HG03439 (cell line): Measurements from ENCODE around the gene SPECC1.
"Not testable (repeated sequence)": the region's sequence is repeated elsewhere in the genome, so short reads cannot be mapped to it uniquely, and the experiment has no call there.

Experiments used
- ATAC-seq: cut with Tn5 transposase; IDR thresholded peaks from one replicate; pipeline ENCODE4 v1.9.1; 2021; ENCODE audit warnings: mild to moderate bottlenecking, moderate library complexity; ENCODE audit not compliant: unreplicated experiment

The SPECC1 gene

GRCh38 chr17:20170085-20170484 lies 160.9 kb downstream of the SPECC1 start:
- no peak for ATAC-seq

- ATAC-seq = no peak
Measured at GRCh38 chr17:20171741-20172365, 162.7 kb downstream of the SPECC1 start.

DNA sequence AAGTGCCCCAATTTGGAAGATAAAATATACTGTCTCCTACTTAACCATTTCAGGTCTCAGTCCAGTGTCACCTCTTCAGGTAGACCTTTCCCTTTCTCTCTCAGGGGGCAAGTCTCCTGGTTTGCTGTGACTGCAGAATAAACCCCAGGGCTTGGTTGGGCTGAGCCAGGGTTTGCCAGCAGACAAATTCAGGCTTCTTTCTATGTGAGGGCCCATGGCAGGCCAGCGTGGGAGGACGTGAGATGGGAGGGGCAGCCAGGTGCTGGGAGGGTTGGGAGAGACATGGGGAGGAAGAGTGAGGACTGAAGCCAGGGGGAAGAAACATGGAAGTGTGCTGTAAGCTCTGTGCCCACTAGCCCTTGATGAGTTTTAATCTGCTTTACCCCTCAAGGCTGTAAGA lies 163.2 kb downstream of the SPECC1 start:
- no peak for ATAC-seq

DNA sequence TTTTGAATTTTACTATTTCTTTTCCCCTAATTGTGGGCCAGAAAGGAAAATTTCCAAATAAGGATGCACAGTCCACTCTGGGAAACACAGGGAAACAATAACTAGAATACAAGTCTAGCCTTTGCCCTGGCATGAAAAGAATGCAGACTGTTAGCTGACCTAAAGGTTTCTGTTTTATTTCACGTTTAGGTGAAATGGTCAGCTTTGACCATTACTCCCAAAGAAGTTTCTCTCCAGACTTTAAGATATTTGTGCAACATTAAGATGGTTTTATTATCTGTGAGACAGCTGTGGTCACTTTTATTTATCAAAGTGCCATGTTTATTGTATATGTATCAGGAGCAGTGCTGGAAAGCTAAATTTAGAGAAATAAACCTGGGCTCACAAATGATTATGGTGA lies 163.9 kb downstream of the SPECC1 start:
- ATAC-seq = no peak

GRCh38 chr17:20174588-20175265 lies 165.6 kb downstream of the SPECC1 start:
- ATAC-seq = no peak

GRCh38 chr17:20179041-20179440 lies 169.9 kb downstream of the SPECC1 start:
- ATAC-seq = no peak

DNA sequence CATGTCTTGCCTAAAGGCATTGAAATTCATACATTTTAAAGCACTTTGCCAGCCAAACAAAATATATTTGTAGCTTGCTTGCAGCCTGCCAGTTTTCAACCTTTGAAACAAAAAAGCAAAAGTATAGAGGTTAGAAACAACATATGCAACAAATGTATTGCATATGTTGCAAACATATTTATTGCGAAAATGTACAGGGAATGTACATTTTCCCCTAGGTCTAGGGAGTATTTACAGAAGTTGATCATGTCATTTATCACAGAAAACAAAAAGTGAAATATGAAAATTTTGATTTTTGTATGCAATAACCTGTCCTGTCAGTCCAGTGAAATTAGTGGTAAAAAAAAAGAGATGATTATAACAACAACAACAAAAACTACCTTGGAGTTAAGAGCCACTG lies 171.5 kb downstream of the SPECC1 start:
- ATAC-seq = no peak

GRCh38 chr17:20184181-20184580 lies 175.0 kb downstream of the SPECC1 start:
- ATAC-seq = no peak

GRCh38 chr17:20184977-20185619 lies 175.9 kb downstream of the SPECC1 start:
- ATAC-seq = no peak

DNA sequence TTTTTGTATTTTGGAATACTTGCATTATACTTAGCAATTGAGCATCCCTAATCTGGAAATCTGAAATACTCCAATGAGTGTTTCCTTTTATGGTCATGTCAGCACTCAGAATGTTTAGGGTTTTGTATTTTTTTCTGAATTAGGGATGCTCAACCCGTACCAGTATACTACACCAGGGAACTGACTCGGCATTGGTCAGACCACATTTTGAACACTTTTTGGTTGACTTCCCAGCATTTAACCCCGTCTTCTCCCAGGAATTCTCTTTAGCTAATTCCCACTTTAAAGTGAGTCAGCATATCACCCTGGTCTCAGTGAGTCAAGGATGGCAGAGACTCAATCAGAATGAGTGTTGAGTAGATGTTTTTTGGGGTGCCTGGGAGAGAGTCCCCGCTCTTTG lies 177.9 kb downstream of the SPECC1 start:
- ATAC-seq = no peak

DNA sequence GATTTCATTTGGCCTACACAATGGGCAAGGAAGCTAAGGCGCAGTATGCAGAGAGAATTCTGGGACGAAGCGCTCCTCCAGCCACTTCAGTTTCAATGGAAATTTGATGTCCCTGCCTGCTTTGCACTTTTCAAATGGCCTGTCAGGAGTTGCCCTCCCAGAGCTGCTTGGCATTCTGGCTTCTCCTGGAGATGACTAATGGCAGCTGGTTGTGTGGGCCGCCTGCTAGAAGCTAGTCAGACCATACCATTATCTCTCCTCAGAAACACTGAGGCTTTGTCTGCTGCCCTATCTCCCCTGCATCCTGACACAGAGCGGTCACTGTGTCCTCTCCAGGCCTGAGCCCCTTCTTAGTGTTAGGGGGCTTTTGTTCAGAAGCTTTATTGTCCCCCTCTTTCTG lies 180.1 kb downstream of the SPECC1 start:
- no peak for ATAC-seq

GRCh38 chr17:20189979-20190378 lies 180.8 kb downstream of the SPECC1 start:
- ATAC-seq = no peak

DNA sequence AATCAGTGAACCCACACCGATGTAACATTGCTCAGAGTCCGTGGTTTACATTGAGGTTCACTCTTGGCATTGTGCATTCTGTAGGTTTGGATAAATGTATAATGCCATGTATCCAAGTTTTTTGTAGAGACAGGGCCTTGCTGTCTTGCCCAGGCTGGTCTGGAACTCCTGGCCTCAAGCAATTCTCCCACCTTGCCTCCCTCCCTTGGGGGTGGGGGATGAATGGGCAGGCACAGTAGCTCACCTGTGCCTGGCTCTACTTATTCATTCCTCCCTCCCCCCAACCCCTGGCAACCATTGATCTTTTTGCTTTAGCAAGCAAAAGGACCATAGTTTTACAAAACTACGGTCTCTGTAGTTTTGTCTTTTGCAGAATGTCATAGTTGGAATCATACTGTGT lies 181.4 kb downstream of the SPECC1 start:
- ATAC-seq = no peak

DNA sequence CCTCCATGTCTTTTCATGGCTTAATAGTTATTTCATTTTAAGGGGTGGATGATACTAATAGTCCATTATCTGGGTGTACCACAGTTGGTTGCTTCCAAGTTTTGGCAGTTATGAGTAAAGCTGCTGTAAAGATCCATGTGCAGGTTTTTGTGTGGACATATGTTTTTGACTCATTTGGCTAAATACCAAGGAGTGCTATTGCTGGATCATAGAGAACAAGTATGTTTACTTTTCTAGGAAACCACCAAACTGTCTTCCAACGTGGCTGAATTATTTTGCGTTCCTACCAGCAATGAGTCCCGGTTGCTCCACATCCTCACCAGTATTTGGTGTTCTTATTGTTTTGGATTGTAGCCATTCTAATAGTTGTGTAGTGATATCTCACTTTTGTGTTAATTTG lies 181.9 kb downstream of the SPECC1 start:
- ATAC-seq = no peak

DNA sequence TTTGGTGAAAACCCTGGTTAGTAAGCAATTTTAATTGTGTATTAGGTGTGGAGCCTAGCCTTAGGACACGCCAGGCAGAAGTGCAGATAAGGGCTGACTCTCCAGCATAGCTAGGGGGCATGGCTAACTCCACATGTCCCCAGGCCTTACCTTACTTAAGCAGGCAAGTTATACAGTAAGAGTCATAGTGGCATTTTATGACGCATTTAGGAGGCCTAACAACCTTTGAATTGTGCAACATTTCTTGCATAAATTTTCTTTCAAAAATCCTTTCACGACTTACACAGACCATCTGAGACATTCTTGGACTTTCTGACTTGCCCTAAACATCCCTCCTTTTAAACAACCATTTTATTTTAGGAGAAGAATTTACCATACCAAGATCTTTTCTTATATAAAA lies 187.1 kb downstream of the SPECC1 start:
- ATAC-seq = not testable (repeated sequence)

DNA sequence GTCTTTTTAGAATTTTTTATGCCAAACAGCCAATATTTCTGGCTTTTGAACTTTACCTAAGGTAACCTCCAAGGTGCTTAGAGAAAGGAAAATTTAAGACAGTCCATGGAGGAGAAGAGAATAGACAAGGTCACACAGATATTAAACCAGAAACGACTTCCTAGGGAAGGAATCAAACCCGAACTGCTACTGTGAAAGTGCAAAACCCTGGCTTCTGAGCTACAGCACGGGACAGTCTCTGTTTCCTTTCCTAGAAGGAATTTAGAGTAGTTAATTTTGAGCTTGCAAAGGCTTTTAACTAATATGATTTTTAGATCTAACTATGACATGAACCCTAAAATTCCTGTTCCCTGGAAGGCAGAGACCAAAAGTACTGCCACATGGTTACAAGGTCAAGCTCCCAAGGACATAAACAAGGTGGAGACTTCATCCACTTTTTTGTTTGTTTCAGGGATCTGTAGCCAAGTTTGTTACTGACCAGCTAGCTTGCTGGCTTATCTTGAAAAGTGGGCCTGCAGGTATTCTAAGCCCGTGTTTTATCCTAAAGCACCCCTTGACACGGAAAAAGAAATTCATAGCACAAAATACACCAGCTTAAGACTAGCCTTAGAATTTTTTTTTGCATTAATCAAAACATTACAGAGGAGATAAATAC lies 188.2 kb downstream of the SPECC1 start:
- ATAC-seq = no peak

- no peak for ATAC-seq
Measured at GRCh38 chr17:20200016-20200795, 191.0 kb downstream of the SPECC1 start.

- no peak for ATAC-seq
Measured at GRCh38 chr17:20200865-20201458, 191.8 kb downstream of the SPECC1 start.

DNA sequence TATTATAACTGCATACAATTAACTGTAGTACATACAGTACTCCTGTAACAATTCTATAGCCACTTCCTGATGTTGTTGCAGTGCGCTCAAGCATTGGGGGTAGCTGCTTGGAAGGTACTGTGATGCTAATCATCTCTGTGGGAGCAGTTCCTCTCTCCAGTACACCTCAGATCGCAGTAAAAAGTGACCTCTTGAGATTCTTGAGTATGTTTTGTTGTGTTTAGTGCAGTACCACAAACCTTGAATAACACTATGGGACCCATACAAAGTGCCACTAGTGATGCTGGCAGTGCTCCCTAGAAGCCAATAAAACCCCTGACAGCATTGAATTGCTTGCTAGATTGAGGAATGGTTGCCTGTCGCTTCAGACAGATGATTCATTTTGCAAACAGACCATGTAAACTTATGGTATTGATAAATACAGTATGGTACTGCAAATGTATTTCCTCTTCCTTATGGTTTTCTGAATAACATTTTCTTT lies 193.0 kb downstream of the SPECC1 start:
- ATAC-seq = no peak

GRCh38 chr17:20203018-20203417 lies 193.9 kb downstream of the SPECC1 start:
- ATAC-seq = no peak
